ENCODE results near the gene EYS. TPM values are rescaled to one million over a fixed set of nuclear protein-coding genes. Genes with fewer than 3 reads are reported as not detected.

Gene EYS
- total and polyA plus RNA-seq, 2 of the 13 experiments (the other 11 are each of a cell fraction or from before 2014, with no cell fraction given): 0.04 to 0.07 TPM

DNA sequence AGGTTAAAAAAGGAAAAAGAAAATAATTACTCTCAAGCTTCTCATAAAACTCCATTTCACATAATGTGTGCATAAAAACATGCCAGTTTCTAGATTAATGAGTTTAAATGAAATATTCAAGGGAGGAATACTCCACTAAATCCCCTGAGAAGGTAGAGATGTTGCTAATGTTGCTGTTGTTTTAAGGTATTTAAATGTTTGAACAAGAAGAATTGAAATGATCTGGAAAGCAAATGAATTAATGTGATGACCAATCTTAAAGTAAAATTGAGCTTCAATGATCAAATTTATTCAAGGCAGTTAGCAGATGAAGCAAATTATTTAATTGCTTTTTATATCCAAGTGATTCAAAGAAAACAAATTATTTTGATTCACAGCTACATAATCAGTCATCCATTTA, 804.4 kb downstream of the EYS start:
- no peaks in the 10 kb centered on the region for H3K27me3 ChIP-seq (ENCODE audit: control insufficient read depth in 1 of 2, insufficient read depth in 2 of 2, low read length in 2 of 2)
- ChIA-PET CTCF (ENCODE audit: low intra/inter-chr PET ratio, low total read pairs) (no interaction called here), POLR2A (no interaction called here)
- no peaks in the 10 kb centered on the region for H3K4me1 ChIP-seq (ENCODE audit: insufficient read depth, low read length)
- DNase-seq (ENCODE audit: low spot score): no peak
- in situ Hi-C loops (cut with HindIII; ENCODE audit: extremely low pct_ligation_motif_present, low pct_unique_long_range_greater_than_20kb): no loop called here
- no peaks in the 10 kb centered on the region for H3K36me3 ChIP-seq (replicated peaks in 1 of 2; ENCODE audit: control insufficient read depth in 1 of 2, insufficient read depth in 2 of 2, low read length in 2 of 2)
- no peak overlapping the region for H3K4me2 ChIP-seq (ENCODE audit: low read depth, low read length)
- H3K9ac ChIP-seq (ENCODE audit: insufficient read depth, low read depth, low read length): no peak overlapping the region
- no peaks in the 10 kb centered on the region for H3K79me2 ChIP-seq (ENCODE audit: insufficient read depth, low read length)
- no peak for ATAC-seq
- BruUV-seq (replicated peaks): no TSS peak
- TF ChIP-seq ZNF644 (CRISPR knock-in tag; IDR thresholded peaks at IDR 0.05; ENCODE audit: low read depth) (no peak), NFYC (CRISPR knock-in tag; IDR thresholded peaks at IDR 0.05) (no peak), ESRRA (CRISPR knock-in tag; IDR thresholded peaks at IDR 0.05; ENCODE audit: low read depth) (no peak)
- TF ChIP-seq, protein P1, sequence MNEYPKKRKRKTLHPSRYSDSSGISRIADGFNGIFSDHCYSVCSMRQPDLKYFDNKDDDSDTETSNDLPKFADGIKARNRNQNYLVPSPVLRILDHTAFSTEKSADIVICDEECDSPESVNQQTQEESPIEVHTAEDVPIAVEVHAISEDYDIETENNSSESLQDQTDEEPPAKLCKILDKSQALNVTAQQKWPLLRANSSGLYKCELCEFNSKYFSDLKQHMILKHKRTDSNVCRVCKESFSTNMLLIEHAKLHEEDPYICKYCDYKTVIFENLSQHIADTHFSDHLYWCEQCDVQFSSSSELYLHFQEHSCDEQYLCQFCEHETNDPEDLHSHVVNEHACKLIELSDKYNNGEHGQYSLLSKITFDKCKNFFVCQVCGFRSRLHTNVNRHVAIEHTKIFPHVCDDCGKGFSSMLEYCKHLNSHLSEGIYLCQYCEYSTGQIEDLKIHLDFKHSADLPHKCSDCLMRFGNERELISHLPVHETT (CRISPR knock-in tag; conservative IDR thresholded peaks at IDR 0.05): no peak
- FAIRE-seq: no peak
- no peak overlapping the region for H3K27ac ChIP-seq (ENCODE audit: extremely low read length, insufficient read depth, low read length)
- H2AFZ ChIP-seq (ENCODE audit: low read length): no peak overlapping the region
- no peak overlapping the region for H3K4me3 ChIP-seq (replicated peaks in 1 of 3; ENCODE audit: insufficient read depth in 1 of 3, low read depth in 2 of 3, low read length in 3 of 3)
- H4K20me1 ChIP-seq (ENCODE audit: insufficient read depth, low read length): no peaks in the 10 kb centered on the region
- no peaks in the 10 kb centered on the region for H3K9me3 ChIP-seq (ENCODE audit: low read length)
- intact Hi-C loops (cut with micrococcal nuclease; ENCODE audit: unreplicated experiment): no loop called here

DNA sequence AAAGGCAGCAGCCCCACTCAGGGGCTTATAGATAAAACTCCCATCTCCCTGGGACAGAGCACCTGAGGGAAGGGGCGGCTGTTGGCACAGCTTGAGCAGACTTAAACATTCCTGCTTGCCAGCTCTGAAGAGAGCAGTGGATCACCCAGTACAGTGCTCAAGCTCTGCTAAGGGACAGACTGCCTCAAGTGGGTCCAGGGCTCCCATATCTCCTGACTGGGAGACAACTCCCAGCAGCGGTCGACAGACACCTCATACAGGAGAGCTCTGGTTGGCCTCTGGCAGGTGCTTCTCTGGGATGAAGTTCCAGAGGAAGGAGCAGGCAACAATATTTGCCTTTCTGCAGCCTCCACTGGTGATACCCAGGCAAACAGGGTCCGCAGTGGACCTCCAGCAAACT, 810.1 kb downstream of the EYS start:
- TF ChIP-seq, protein P2, sequence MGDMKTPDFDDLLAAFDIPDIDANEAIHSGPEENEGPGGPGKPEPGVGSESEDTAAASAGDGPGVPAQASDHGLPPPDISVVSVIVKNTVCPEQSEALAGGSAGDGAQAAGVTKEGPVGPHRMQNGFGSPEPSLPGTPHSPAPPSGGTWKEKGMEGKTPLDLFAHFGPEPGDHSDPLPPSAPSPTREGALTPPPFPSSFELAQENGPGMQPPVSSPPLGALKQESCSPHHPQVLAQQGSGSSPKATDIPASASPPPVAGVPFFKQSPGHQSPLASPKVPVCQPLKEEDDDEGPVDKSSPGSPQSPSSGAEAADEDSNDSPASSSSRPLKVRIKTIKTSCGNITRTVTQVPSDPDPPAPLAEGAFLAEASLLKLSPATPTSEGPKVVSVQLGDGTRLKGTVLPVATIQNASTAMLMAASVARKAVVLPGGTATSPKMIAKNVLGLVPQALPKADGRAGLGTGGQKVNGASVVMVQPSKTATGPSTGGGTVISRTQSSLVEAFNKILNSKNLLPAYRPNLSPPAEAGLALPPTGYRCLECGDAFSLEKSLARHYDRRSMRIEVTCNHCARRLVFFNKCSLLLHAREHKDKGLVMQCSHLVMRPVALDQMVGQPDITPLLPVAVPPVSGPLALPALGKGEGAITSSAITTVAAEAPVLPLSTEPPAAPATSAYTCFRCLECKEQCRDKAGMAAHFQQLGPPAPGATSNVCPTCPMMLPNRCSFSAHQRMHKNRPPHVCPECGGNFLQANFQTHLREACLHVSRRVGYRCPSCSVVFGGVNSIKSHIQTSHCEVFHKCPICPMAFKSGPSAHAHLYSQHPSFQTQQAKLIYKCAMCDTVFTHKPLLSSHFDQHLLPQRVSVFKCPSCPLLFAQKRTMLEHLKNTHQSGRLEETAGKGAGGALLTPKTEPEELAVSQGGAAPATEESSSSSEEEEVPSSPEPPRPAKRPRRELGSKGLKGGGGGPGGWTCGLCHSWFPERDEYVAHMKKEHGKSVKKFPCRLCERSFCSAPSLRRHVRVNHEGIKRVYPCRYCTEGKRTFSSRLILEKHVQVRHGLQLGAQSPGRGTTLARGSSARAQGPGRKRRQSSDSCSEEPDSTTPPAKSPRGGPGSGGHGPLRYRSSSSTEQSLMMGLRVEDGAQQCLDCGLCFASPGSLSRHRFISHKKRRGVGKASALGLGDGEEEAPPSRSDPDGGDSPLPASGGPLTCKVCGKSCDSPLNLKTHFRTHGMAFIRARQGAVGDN (CRISPR knock-in tag; IDR thresholded peaks at IDR 0.05): no peak
- in situ Hi-C loops (cut with HindIII; ENCODE audit: extremely low pct_ligation_motif_present, low pct_unique_long_range_greater_than_20kb) (no loop called here), intact Hi-C loops (cut with micrococcal nuclease; ENCODE audit: unreplicated experiment) (no loop called here)
- no peak overlapping the region for H2AFZ ChIP-seq (ENCODE audit: low read length)
- CTCF ChIA-PET (ENCODE audit: low intra/inter-chr PET ratio, low total read pairs): no interaction called here
- POLR2A ChIA-PET: no interaction called here
- no peak for ATAC-seq
- no peak overlapping the region for H3K27ac ChIP-seq (ENCODE audit: extremely low read length, insufficient read depth, low read length)
- H3K9ac ChIP-seq (ENCODE audit: insufficient read depth, low read depth, low read length): no peak overlapping the region
- H4K20me1 ChIP-seq (ENCODE audit: insufficient read depth, low read length): no peaks in the 10 kb centered on the region
- no TSS peak for BruUV-seq (replicated peaks)
- DNase-seq (ENCODE audit: low spot score): no peak
- FAIRE-seq: no peak
- no peaks in the 10 kb centered on the region for H3K36me3 ChIP-seq (replicated peaks in 1 of 2; ENCODE audit: control insufficient read depth in 1 of 2, insufficient read depth in 2 of 2, low read length in 2 of 2)
- no peak overlapping the region for H3K4me3 ChIP-seq (replicated peaks in 1 of 3; ENCODE audit: insufficient read depth in 1 of 3, low read depth in 2 of 3, low read length in 3 of 3)
- no peak overlapping the region for H3K4me2 ChIP-seq (ENCODE audit: low read depth, low read length)
- 0% methylated on average over 4 of the region's 4 CpGs for WGBS (ENCODE audit: low lambda C conversion rate)
- H3K4me1 ChIP-seq (ENCODE audit: insufficient read depth, low read length): no peaks in the 10 kb centered on the region
- H3K27me3 ChIP-seq (ENCODE audit: control insufficient read depth in 1 of 2, insufficient read depth in 2 of 2, low read length in 2 of 2): no peaks in the 10 kb centered on the region
- no peaks in the 10 kb centered on the region for H3K9me3 ChIP-seq (ENCODE audit: low read length)
- H3K79me2 ChIP-seq (ENCODE audit: insufficient read depth, low read length): no peaks in the 10 kb centered on the region

Data from HepG2 (cell line).